ENCODE results near the gene TMEM59L.

GRCh38 chr19:18653853-18654252 lies 41.2 kb downstream of the TMEM59L start:
- TF ChIP-seq, protein P1, sequence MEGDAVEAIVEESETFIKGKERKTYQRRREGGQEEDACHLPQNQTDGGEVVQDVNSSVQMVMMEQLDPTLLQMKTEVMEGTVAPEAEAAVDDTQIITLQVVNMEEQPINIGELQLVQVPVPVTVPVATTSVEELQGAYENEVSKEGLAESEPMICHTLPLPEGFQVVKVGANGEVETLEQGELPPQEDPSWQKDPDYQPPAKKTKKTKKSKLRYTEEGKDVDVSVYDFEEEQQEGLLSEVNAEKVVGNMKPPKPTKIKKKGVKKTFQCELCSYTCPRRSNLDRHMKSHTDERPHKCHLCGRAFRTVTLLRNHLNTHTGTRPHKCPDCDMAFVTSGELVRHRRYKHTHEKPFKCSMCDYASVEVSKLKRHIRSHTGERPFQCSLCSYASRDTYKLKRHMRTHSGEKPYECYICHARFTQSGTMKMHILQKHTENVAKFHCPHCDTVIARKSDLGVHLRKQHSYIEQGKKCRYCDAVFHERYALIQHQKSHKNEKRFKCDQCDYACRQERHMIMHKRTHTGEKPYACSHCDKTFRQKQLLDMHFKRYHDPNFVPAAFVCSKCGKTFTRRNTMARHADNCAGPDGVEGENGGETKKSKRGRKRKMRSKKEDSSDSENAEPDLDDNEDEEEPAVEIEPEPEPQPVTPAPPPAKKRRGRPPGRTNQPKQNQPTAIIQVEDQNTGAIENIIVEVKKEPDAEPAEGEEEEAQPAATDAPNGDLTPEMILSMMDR (IDR thresholded peaks at IDR 0.05): no peak
- no peak for TF ChIP-seq POLR2A (IDR thresholded peaks at IDR 0.05)
- no peak for TF ChIP-seq EP300 (IDR thresholded peaks at IDR 0.05)

Data from tibial nerve (tissue), 4 donors.